GM19467 (cell line): ENCODE results near the gene DNMT3L.
"Not testable (repeated sequence)": the region's sequence is repeated elsewhere in the genome, so short reads cannot be mapped to it uniquely, and the experiment has no call there.

ENCODE experiments used
- ATAC-seq: cut with Tn5 transposase; IDR thresholded peaks from one replicate; pipeline ENCODE4 v1.9.1; 2021; ENCODE audit warnings: mild to moderate bottlenecking, moderate library complexity; ENCODE audit not compliant: unreplicated experiment

Gene DNMT3L

GRCh38 chr21:44199448-44199847 is 62.2 kb downstream of the DNMT3L start:
- no peak for ATAC-seq

DNA sequence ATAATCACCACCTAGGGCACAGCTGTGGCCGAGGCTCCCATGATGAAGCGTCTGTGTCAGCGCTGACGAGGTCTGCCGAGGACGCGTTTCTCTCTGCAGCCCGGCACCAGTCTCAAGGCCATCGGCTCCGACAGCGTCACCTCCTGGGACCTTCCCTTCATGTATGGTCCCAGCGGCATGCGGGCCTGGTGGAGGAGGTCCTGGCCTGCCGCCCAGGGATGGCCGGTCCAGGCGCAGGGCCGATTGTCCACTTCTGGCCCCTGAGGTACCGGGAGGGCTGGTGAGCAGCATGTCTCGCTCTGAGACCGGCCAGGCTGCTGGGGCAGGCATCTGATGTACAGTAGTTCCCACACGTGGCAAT is 64.6 kb downstream of the DNMT3L start:
- ATAC-seq: not testable (repeated sequence)
